GM18505 (cell line): ENCODE measurements around the gene PHACTR1.

Experiments used
- ATAC-seq: cut with Tn5 transposase; IDR thresholded peaks from one replicate; pipeline ENCODE4 v1.9.1; 2021; ENCODE audit not compliant: unreplicated experiment
- POLR2A ChIP-seq: IDR thresholded peaks from 4 replicates; pipeline ENCODE4 v1.6.1; 2011; ENCODE audit warnings: borderline replicate concordance; ENCODE audit not compliant: insufficient read depth, insufficient read length; ENCODE audit errors: extremely low read depth

Gene PHACTR1

DNA sequence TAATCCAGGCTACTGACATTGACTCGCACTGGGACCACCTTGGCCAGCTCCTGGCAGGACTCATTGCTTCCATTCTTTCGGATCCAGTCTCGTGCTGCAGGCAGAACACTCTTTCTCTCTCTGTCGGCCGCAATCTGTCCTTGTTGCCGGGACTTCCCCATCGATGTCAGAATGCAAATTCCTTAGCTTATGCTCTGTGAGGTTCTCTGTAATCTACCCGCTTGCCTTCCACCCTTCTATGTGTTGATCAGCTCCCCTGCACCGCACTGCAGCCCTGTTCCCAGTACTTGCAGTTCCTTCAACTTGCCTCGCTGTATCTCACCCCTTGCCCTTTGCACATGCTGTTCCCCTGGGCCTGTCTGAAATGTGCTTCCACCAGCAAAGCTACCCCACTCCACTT lies 182.0 kb downstream of the PHACTR1 start:
- TF ChIP-seq POLR2A = no peak
- ATAC-seq = no peak

GRCh38 chr6:12899046-12899833 lies 182.7 kb downstream of the PHACTR1 start:
- no peak for ATAC-seq
- no peak for TF ChIP-seq POLR2A

- TF ChIP-seq POLR2A = no peak
- ATAC-seq = no peak
Measured at GRCh38 chr6:12903246-12903645, 186.7 kb downstream of the PHACTR1 start.

- TF ChIP-seq POLR2A = no peak
- no peak for ATAC-seq
Measured at GRCh38 chr6:12909833-12910232, 193.3 kb downstream of the PHACTR1 start.

GRCh38 chr6:12911427-12911826 lies 194.9 kb downstream of the PHACTR1 start:
- no peak for TF ChIP-seq POLR2A
- ATAC-seq = no peak

GRCh38 chr6:12913201-12913600 lies 196.6 kb downstream of the PHACTR1 start:
- no peak for TF ChIP-seq POLR2A
- ATAC-seq = no peak

- ATAC-seq = no peak
- TF ChIP-seq POLR2A = no peak
Measured at GRCh38 chr6:12916006-12916405, 199.4 kb downstream of the PHACTR1 start.

- no peak for ATAC-seq
- TF ChIP-seq POLR2A = no peak
Measured at GRCh38 chr6:12916420-12917136, 200.0 kb downstream of the PHACTR1 start.

GRCh38 chr6:12921467-12921866 lies 204.9 kb downstream of the PHACTR1 start:
- no peak for ATAC-seq

GRCh38 chr6:12923644-12924235 lies 207.2 kb downstream of the PHACTR1 start:
- TF ChIP-seq POLR2A = no peak
- no peak for ATAC-seq

More at GRCh38 chr6:12921467-12921866, 204.9 kb downstream of the PHACTR1 start:
- TF ChIP-seq POLR2A = no peak

- TF ChIP-seq POLR2A = no peak
- ATAC-seq = no peak
Measured at GRCh38 chr6:12924911-12925310, 208.3 kb downstream of the PHACTR1 start.

DNA sequence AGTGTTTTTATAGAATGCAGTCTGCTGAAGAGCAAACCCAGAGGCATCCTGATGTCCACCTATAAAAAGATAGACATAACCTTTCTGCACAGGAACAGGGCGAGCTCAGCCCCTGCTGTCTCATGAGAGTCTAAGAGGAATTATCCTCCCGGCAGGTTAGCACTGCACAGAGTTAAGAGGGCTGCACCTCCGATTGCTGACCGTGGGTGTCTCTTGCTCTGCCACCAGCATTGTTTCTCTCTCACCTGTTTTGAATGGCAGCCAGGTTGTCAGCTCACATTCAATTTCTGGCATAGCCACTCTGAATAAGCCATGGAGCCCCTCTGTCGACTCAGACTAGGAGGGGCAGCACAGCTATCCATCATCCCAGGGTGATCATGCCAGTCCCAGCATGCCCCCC lies 211.2 kb downstream of the PHACTR1 start:
- no peak for TF ChIP-seq POLR2A
- ATAC-seq = no peak

- no peak for TF ChIP-seq POLR2A
- no peak for ATAC-seq
Measured at GRCh38 chr6:12929678-12930077, 213.1 kb downstream of the PHACTR1 start.

- no peak for TF ChIP-seq POLR2A
- ATAC-seq = no peak
Measured at GRCh38 chr6:12931639-12932038, 215.1 kb downstream of the PHACTR1 start.
